T-cell (primary cell): ENCODE measurements around the gene DDX28. TPM values are rescaled to one million over a fixed set of nuclear protein-coding genes. Genes with fewer than 3 reads are reported as not detected.
A peak's percentile ranks its signal among the peaks of the same experiment; 100 is the strongest.

Source experiments
- ATAC-seq, 4 experiments: fragments of 200-7000 bp in 3 of 4; fragments of 150-1000 bp in 1 of 4; cut with Tn5 transposase; replicated peaks in 1 of 4; 1 replicate in 3 of 4; 2 replicates in 1 of 4; pipeline ENCODE4 v1.10.0; 2021; ENCODE audit warnings: moderate library complexity in 3 of 4, mild to moderate bottlenecking in 2 of 4, moderate number of reproducible peaks in 1 of 4
- CTCF ChIA-PET, 2 donors: fragments of 300-600 bp; sonication (Branson Sonifier 250); formaldehyde crosslinking; loops; one replicate each; lab custom pipeline; 2022; ENCODE audit warnings: antibody characterized with exemption in 2 of 2; lab: Charles Lee
- POLR2A ChIA-PET, 2 donors: fragments of 300-600 bp; sonication (Branson Sonifier 250); formaldehyde crosslinking; loops; one replicate each; lab custom pipeline; 2022; ENCODE audit warnings: antibody characterized with exemption in 2 of 2; lab: Charles Lee
- DNase-seq, 35 experiments: peaks; one replicate each; pipeline versions ENCODE4 v3.0.0 to v3.0.0-alpha.2; 2013 to 2023
- H3K27ac ChIP-seq: one replicate; pipeline ENCODE4 v1.5.1; 2013; ENCODE audit warnings: low read length
- H3K27me3 ChIP-seq, 2 experiments: replicated peaks in 1 of 2; 1 replicate in 1 of 2; 2 replicates in 1 of 2; pipeline versions ENCODE4 v1.6.1 to v1.7.0; 2013; ENCODE audit warnings: low read length in 1 of 2, mixed read lengths in 1 of 2; ENCODE audit not compliant: control insufficient read depth in 2 of 2, insufficient read depth in 2 of 2; ENCODE audit errors: extremely low read depth in 1 of 2
- H3K36me3 ChIP-seq, 2 donors: 1 replicate in 1 of 2; 2 replicates in 1 of 2; pipeline versions ENCODE4 v1.6.1 to v1.7.0; 2013; ENCODE audit warnings: low read length in 1 of 2; ENCODE audit not compliant: control insufficient read depth in 2 of 2, insufficient read depth in 1 of 2; ENCODE audit errors: extremely low read depth in 1 of 2
- H3K4me1 ChIP-seq, 2 experiments: 1 replicate in 1 of 2; 2 replicates in 1 of 2; pipeline versions ENCODE4 v1.6.1 to v1.7.0; 2013; ENCODE audit warnings: low read length in 2 of 2, mixed read lengths in 1 of 2; ENCODE audit not compliant: insufficient read depth in 2 of 2, control insufficient read depth in 1 of 2; ENCODE audit errors: extremely low read depth in 1 of 2
- H3K4me3 ChIP-seq, 2 donors: 1 replicate in 1 of 2; 2 replicates in 1 of 2; pipeline versions ENCODE4 v1.5.1 to v1.7.0; 2013; ENCODE audit warnings: mild to moderate bottlenecking in 2 of 2, low read length in 1 of 2, moderate library complexity in 1 of 2; ENCODE audit not compliant: control insufficient read depth in 1 of 2; ENCODE audit errors: extremely low read depth in 1 of 2
- H3K9me3 ChIP-seq: 2 replicates; pipeline ENCODE4 v1.7.0; 2013
- H3K27ac Mint-ChIP-seq, 2 donors: one replicate each; pipeline ENCODE4 v1.8.0; 2020 to 2021; ENCODE audit warnings: mild to moderate bottlenecking in 2 of 2, mixed read lengths in 2 of 2
- H3K27me3 Mint-ChIP-seq, 2 donors: one replicate each; pipeline ENCODE4 v1.8.0; 2021 to 2022; ENCODE audit warnings: mixed read lengths in 2 of 2
- H3K36me3 Mint-ChIP-seq: one replicate; pipeline ENCODE4 v1.8.0; 2021; ENCODE audit warnings: mixed read lengths
- H3K4me1 Mint-ChIP-seq, 3 donors: one replicate each; pipeline ENCODE4 v1.8.0; 2020 to 2022; ENCODE audit warnings: mixed read lengths in 3 of 3, mild to moderate bottlenecking in 1 of 3
- H3K4me3 Mint-ChIP-seq, 3 donors: one replicate each; pipeline ENCODE4 v1.8.0; 2020 to 2022; ENCODE audit warnings: mild to moderate bottlenecking in 3 of 3, mixed read lengths in 3 of 3, moderate library complexity in 3 of 3
- H3K9me3 Mint-ChIP-seq, 3 donors: one replicate each; pipeline ENCODE4 v1.8.0; 2020 to 2022; ENCODE audit warnings: mixed read lengths in 3 of 3
- WGBS: methylation state at CpG from one replicate; pipeline ENCODE4 v1.1.5; 2013; ENCODE audit warnings: missing lambda C conversion rate; ENCODE audit not compliant: insufficient coverage; 5-methylcytosine and 5-hydroxymethylcytosine counted together
- total RNA-seq, 35 experiments: library from RNA in 6 of 35; stranded (reverse) in 6 of 35; fragments of 120-200 nt in 1 of 35; gene quantifications; one replicate each; pipeline versions ENCODE4 v1.2.1 to v1.2.4 and lab custom pipeline; 2013 to 2026

Gene DDX28
- total RNA-seq, 5 donors from 2014 or later (not counting 1 experiment from before 2014, with no cell fraction given), result 15.5 to 21.0 (median 17.6) TPM

DNA sequence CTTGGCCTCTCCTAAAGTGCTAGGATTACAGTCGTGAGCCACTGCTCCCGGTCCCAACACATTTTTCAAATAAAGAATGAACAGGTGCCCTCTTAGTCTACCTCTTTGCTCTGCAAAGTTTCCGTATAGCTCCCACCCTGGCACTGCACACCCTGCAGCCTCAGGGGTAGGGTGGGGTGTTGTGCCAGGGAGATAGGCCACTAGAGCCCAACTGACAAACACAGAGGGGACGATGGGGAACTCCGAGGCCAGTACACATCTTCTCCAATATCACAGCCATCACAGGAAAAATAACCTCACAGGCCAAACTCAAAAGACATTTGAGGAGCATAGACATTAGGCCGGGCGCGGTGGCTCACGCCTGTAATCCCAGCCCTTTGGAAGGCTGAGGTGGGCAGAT lies 51.9 kb downstream of the DDX28 start:
- Histone ChIP-seq H3K27ac (no peak overlapping the region), H3K27me3 (no peaks in the 10 kb centered on the region), H3K4me1 (peaks cover 10 to 28% of the 10 kb centered on the region in 2 experiments), H3K4me3 (no peak overlapping the region), H3K36me3 (no peaks in the 10 kb centered on the region), H3K9me3 (no peaks in the 10 kb centered on the region)
- DNase-seq (no peak), ATAC-seq (no peak)
- no peaks in the 10 kb centered on the region for H3K9me3 Mint-ChIP-seq
- H3K27ac Mint-ChIP-seq, result peak overlapping the region in 1 of 2 donors; percentile 64
- ChIA-PET POLR2A (no interaction called here), CTCF (interaction anchor here in 1 of 2 donors (0.6 kb wide), 1 partner anchor 450 kb away, joined by 3 read pairs; no protein-coding TSS in a partner anchor)
- peak overlapping the region in 1 of 3 donors; percentile 48 for H3K4me3 Mint-ChIP-seq
- H3K27me3 Mint-ChIP-seq, result no peaks in the 10 kb centered on the region
- no peaks in the 10 kb centered on the region for H3K36me3 Mint-ChIP-seq
- peaks cover 21 to 25% (median 21%) of the 10 kb centered on the region in 3 donors for H3K4me1 Mint-ChIP-seq
- no CpG with 5 or more reads among the region's 9 CpGs for WGBS

Other genes starting within 250 kb of the DDX28 start
- gene RANBP10, start 216.7 kb downstream of the DDX28 start, total RNA-seq, result 10 to 100 TPM; 21.9 to 29.3 (median 24.5) TPM
- under 1 TPM; 0.30 to 0.45 (median 0.37) TPM for gene TSNAXIP1, start 216.3 kb downstream of the DDX28 start, total RNA-seq
- gene THAP11, start 180.9 kb downstream of the DDX28 start, total RNA-seq, result 10 to 100 TPM; 37.9 to 59.9 (median 55.5) TPM
- 10 to 100 TPM; 37.4 to 55.0 (median 48.3) TPM for gene NUTF2, start 176.3 kb downstream of the DDX28 start, total RNA-seq
- gene CENPT, start 175.5 kb downstream of the DDX28 start, total RNA-seq, result 100 to 1,000 TPM in 3 of 5 donors, 10 to 100 TPM in 2; 85.0 to 117 (median 111) TPM
- gene EDC4, start 150.2 kb downstream of the DDX28 start, total RNA-seq, result 100 to 1,000 TPM; 110 to 144 (median 136) TPM
- gene NRN1L, start 138.3 kb downstream of the DDX28 start, total RNA-seq, result 1 to 10 TPM in 4 of 5 donors, under 1 TPM in 1; 0.72 to 5.3 (median 3.1) TPM
- gene PSKH1, start 130.0 kb downstream of the DDX28 start, total RNA-seq, result 10 to 100 TPM; 14.8 to 31.4 (median 28.1) TPM
- gene CTRL, start 91.4 kb downstream of the DDX28 start, total RNA-seq, result 10 to 100 TPM in 4 of 5 donors, 1 to 10 TPM in 1; 9.4 to 14.2 (median 13.2) TPM
- gene PSMB10, start 86.4 kb downstream of the DDX28 start, total RNA-seq, result 100 to 1,000 TPM; 118 to 214 (median 165) TPM
- gene LCAT, start 79.1 kb downstream of the DDX28 start, total RNA-seq, result 10 to 100 TPM in 4 of 5 donors, 1 to 10 TPM in 1; 9.8 to 20.7 (median 18.7) TPM
- 10 to 100 TPM; 23.3 to 39.6 (median 33.7) TPM for gene SLC12A4, start 54.6 kb downstream of the DDX28 start, total RNA-seq
- gene DPEP3, start 42.7 kb downstream of the DDX28 start, total RNA-seq, result 1 to 10 TPM in 4 of 5 donors, under 1 TPM in 1; 0.48 to 1.5 (median 1.1) TPM
- 100 to 1,000 TPM in 3 of 5 donors, 10 to 100 TPM in 2; 51.5 to 122 (median 100) TPM for gene DPEP2, start 23.7 kb downstream of the DDX28 start, total RNA-seq
- gene DPEP2NB, start 7.3 kb downstream of the DDX28 start, total RNA-seq, result not detected
- gene DUS2, start 52 bp upstream of the DDX28 start, total RNA-seq, result 10 to 100 TPM; 14.5 to 19.4 (median 15.8) TPM
- 100 to 1,000 TPM; 111 to 144 (median 116) TPM for gene NFATC3, start 62.1 kb upstream of the DDX28 start, total RNA-seq
- under 1 TPM in 3 of 5 donors, not detected in 2; 0.47 to 0.79 (median 0.62) TPM for gene ESRP2, start 212.9 kb upstream of the DDX28 start, total RNA-seq
- gene PLA2G15, start 222.1 kb upstream of the DDX28 start, total RNA-seq, result 10 to 100 TPM in 4 of 5 donors, 1 to 10 TPM in 1; 8.7 to 16.4 (median 10.9) TPM
- 100 to 1,000 TPM; 146 to 216 (median 185) TPM for gene SLC7A6, start 241.3 kb upstream of the DDX28 start, total RNA-seq